Natural killer cell (primary cell): ENCODE measurements around the gene TRIP13. TPM values are rescaled to one million over a fixed set of nuclear protein-coding genes. Genes with fewer than 3 reads are reported as not detected.
"Not testable (repeated sequence)": the region's sequence is repeated elsewhere in the genome, so short reads cannot be mapped to it uniquely, and the experiment has no call there.

Experiments
- ATAC-seq, 3 donors: fragments of 150-1000 bp in 2 of 3; fragments of 200-7000 bp in 1 of 3; cut with Tn5 transposase; 1 replicate in 1 of 3; 2 replicates in 2 of 3; pipeline ENCODE4 v1.10.0; 2021; ENCODE audit warnings: mild to moderate bottlenecking in 2 of 3, moderate library complexity in 2 of 3
- DNase-seq, 2 donors: peaks; one replicate each; pipeline versions ENCODE4 v3.0.0 to v3.0.0-alpha.2; 2013 to 2021; ENCODE audit warnings: mixed read lengths in 1 of 2
- H3K27ac ChIP-seq: one replicate; pipeline ENCODE4 v1.5.1; 2013; ENCODE audit warnings: mild to moderate bottlenecking, low read length
- H3K27me3 ChIP-seq: one replicate; pipeline ENCODE4 v1.6.1; 2013; ENCODE audit warnings: low read length; ENCODE audit not compliant: control insufficient read depth, insufficient read depth
- H3K36me3 ChIP-seq: one replicate; pipeline ENCODE4 v1.6.1; 2013; ENCODE audit warnings: low read length; ENCODE audit not compliant: control insufficient read depth, insufficient read depth
- H3K4me1 ChIP-seq: one replicate; pipeline ENCODE4 v1.6.1; 2013; ENCODE audit warnings: low read length; ENCODE audit not compliant: control insufficient read depth, insufficient read depth
- H3K4me3 ChIP-seq: one replicate; pipeline ENCODE4 v1.5.1; 2013; ENCODE audit warnings: low read length
- H3K9me3 ChIP-seq: one replicate; pipeline ENCODE4 v1.6.1; 2013; ENCODE audit warnings: low read length; ENCODE audit not compliant: control insufficient read depth, insufficient read depth
- H3K27ac Mint-ChIP-seq, 2 donors: one replicate each; pipeline ENCODE4 v1.8.0; 2022; ENCODE audit warnings: mild to moderate bottlenecking in 2 of 2, mixed read lengths in 2 of 2, moderate library complexity in 1 of 2
- H3K27me3 Mint-ChIP-seq, 2 donors: one replicate each; pipeline ENCODE4 v1.8.0; 2022; ENCODE audit warnings: low read depth in 2 of 2, mixed read lengths in 2 of 2
- H3K36me3 Mint-ChIP-seq: one replicate; pipeline ENCODE4 v1.8.0; 2022; ENCODE audit warnings: mixed read lengths
- H3K4me1 Mint-ChIP-seq, 2 donors: one replicate each; pipeline ENCODE4 v1.8.0; 2022; ENCODE audit warnings: mixed read lengths in 2 of 2
- H3K4me3 Mint-ChIP-seq: one replicate; pipeline ENCODE4 v1.8.0; 2022; ENCODE audit warnings: mild to moderate bottlenecking, moderate library complexity, mixed read lengths
- H3K9me3 Mint-ChIP-seq, 2 donors: one replicate each; pipeline ENCODE4 v1.8.0; 2022; ENCODE audit warnings: mixed read lengths in 2 of 2
- whole genome bisulfite sequencing: methylation state at CpG from one replicate; pipeline ENCODE4 v1.1.7; 2013; ENCODE audit warnings: missing lambda C conversion rate; ENCODE audit not compliant: insufficient coverage; 5-methylcytosine and 5-hydroxymethylcytosine counted together
- intact Hi-C: fragments of 100-400 bp; cut with micrococcal nuclease; formaldehyde crosslinking; loops from one replicate; pipeline ENCODE4 v1.14.2; 2022
- total RNA-seq, 4 donors: library from RNA; stranded (reverse); fragments of 120-200 nt in 1 of 4; gene quantifications; one replicate each; pipeline versions ENCODE4 v1.2.3 to v1.2.4, GENCODE V29; 2013 to 2022
- TF ChIP-seq, protein P1 (sequence below): fragments of 200-600 bp; IDR thresholded peaks from one replicate; pipeline ENCODE4 v1.8.0; 2022; ENCODE audit warnings: antibody characterized with exemption

Gene TRIP13
- total RNA-seq, 3 donors from 2014 or later (not counting 1 experiment from before 2014, with no cell fraction given), result 0.45 to 0.57 (median 0.56) TPM

DNA sequence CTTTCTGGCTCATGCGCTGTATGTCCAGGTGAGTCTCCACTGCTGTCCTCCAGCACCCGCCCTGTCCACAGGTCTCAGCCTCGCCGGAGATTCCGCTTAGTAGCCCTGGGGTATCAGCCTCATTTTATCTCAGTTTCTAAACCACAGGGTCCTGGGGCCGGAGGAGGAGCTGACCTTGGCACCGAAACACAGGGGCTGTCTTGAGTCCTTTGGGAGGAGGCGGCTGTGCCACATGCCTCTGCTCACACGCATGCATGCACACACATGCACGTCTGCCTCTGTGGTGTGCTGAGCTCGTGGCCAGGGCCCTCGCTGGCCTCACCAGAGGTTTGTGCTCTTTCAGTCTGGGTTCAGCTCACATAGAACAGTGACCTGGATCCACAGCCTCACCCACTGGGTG is 23.3 kb downstream of the TRIP13 start:
- Histone ChIP-seq H3K4me3 (no peak overlapping the region), H3K9me3 (no peaks in the 10 kb centered on the region), H3K36me3 (no peaks in the 10 kb centered on the region), H3K27ac (no peak overlapping the region), H3K27me3 (no peaks in the 10 kb centered on the region), H3K4me1 (no peaks in the 10 kb centered on the region)
- Mint-ChIP-seq H3K9me3 (no peaks in the 10 kb centered on the region), H3K4me3 (no peak overlapping the region), H3K27me3 (no peaks in the 10 kb centered on the region), H3K36me3 (no peaks in the 10 kb centered on the region), H3K27ac (no peak overlapping the region), H3K4me1 (no peaks in the 10 kb centered on the region)
- TF ChIP-seq, protein P1, sequence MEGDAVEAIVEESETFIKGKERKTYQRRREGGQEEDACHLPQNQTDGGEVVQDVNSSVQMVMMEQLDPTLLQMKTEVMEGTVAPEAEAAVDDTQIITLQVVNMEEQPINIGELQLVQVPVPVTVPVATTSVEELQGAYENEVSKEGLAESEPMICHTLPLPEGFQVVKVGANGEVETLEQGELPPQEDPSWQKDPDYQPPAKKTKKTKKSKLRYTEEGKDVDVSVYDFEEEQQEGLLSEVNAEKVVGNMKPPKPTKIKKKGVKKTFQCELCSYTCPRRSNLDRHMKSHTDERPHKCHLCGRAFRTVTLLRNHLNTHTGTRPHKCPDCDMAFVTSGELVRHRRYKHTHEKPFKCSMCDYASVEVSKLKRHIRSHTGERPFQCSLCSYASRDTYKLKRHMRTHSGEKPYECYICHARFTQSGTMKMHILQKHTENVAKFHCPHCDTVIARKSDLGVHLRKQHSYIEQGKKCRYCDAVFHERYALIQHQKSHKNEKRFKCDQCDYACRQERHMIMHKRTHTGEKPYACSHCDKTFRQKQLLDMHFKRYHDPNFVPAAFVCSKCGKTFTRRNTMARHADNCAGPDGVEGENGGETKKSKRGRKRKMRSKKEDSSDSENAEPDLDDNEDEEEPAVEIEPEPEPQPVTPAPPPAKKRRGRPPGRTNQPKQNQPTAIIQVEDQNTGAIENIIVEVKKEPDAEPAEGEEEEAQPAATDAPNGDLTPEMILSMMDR, result no peak
- DNase-seq (no peak), ATAC-seq (no peak)
- WGBS, result 95% methylated on average over 12 of the region's 12 CpGs
- intact Hi-C loops, result no loop called here

DNA sequence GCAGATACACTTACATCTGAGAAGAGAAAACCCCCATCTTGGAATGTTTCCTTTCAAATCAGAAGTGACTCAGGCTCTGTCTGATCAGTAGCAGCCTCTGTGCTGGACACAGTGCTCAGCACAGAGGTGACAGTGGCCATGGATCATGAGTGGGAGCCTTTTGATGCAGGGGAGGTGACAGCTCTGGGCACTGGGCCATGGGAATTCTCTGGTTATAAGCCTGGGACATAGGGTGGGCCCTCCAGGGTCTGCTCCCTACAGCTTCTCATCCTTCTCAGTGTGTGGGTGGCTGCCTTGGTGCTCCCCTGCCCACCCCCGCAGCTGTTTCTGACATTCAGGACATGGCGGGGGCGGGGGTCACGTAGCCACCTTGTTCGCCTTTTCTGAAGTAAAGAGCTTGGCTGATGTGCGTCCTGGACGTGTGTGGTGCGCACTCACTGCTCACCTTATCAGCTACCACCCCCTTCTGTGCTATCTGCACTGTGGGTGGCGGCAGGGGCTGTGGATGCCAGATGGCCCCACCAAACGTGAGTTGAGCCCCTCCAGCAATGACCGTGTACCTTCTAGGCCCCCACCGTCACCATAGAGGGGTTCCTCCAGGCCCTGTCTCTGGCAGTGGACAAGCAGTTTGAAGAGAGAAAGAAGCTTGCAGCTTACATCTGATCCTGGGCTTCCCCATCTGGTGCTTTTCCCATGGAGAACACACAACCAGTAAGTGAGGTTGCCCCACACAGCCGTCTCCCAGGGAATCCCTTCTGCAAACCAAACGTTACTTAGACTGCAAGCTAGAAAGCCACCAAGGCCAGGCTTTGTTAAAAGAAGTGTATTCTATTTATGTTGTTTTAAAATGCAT is 24.0 kb downstream of the TRIP13 start:
- Mint-ChIP-seq H3K9me3 (no peaks in the 10 kb centered on the region), H3K4me3 (no peak overlapping the region), H3K4me1 (no peaks in the 10 kb centered on the region), H3K27ac (no peak overlapping the region), H3K36me3 (no peaks in the 10 kb centered on the region), H3K27me3 (no peaks in the 10 kb centered on the region)
- H3K27ac ChIP-seq, result no peak overlapping the region
- ATAC-seq (no peak), DNase-seq (no peak)
- 95% methylated on average over 14 of the region's 14 CpGs for WGBS
- H3K9me3 ChIP-seq, result no peaks in the 10 kb centered on the region
- H3K4me1 ChIP-seq, result no peaks in the 10 kb centered on the region
- intact Hi-C loops, result no loop called here
- H3K4me3 ChIP-seq, result no peak overlapping the region
- TF ChIP-seq, protein P1, result no peak
- no peaks in the 10 kb centered on the region for H3K27me3 ChIP-seq
- no peaks in the 10 kb centered on the region for H3K36me3 ChIP-seq

DNA sequence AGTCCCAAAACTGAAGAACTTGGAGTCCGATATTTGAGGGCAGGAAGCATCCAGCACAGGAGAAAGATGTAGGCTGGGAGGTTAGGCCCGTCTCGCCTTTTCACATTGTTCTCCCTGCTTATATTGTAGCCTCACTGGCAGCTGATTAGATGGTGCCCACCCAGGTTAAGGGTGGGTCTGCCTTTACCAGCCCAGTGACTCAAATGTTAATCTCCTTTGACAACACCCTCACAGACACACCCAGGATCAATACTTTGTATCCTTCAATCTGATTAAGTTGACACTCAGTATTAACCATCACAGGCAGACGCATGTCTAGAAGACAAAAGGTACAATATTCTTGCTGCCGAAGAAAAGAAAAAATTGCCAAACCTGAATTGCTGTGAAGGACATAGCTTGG is 26.0 kb downstream of the TRIP13 start:
- ATAC-seq, H3K4me1 ChIP-seq, intact Hi-C loops, H3K27ac ChIP-seq, H3K9me3 ChIP-seq, H3K9me3 Mint-ChIP-seq, H3K27me3 ChIP-seq, H3K27me3 Mint-ChIP-seq, H3K4me3 Mint-ChIP-seq, H3K36me3 Mint-ChIP-seq, H3K27ac Mint-ChIP-seq, H3K4me1 Mint-ChIP-seq, DNase-seq, H3K36me3 ChIP-seq, H3K4me3 ChIP-seq: not testable (repeated sequence)
- 98% methylated on average over 5 of the region's 5 CpGs for WGBS

DNA sequence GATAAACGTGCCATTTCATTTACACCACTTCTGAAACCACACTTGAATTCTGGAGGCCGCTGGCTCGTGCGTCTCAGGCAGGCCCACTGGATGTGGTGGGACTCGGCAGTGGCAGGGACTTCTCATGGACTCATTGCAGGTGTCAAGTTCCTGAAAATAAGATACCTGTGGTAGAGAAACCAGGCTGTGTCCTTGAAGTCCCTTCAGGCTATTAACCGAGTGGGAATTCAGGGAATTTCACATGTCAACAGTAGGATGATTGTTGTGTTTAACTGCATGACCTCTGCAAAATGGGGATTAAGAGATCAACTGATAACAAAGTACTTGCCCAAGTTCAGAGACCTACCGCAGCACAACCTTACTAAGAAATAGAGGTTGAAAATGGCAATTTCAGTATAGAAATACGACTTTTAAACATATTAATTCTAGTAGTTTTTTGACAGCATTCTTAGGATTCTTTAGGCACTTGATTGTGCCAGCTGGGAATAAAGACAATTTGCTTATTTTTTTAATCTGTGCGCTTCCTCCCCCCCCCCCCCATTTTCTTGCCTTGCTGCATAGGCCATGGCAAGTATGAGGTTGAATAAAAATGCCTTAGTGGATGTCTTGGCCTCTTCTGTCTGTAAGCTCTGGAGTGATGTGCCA is 26.8 kb downstream of the TRIP13 start:
- Mint-ChIP-seq H3K27me3 (peaks cover 0 to 6% of the 10 kb centered on the region in 2 donors), H3K36me3 (no peaks in the 10 kb centered on the region), H3K4me1 (peaks cover 0 to 6% of the 10 kb centered on the region in 2 donors), H3K4me3 (no peak overlapping the region), H3K9me3 (no peaks in the 10 kb centered on the region), H3K27ac (no peak overlapping the region)
- no peaks in the 10 kb centered on the region for H3K9me3 ChIP-seq
- ATAC-seq, result no peak
- H3K4me3 ChIP-seq, result no peak overlapping the region
- no peaks in the 10 kb centered on the region for H3K36me3 ChIP-seq
- TF ChIP-seq, protein P1, result no peak
- H3K4me1 ChIP-seq, result no peaks in the 10 kb centered on the region
- no peak overlapping the region for H3K27ac ChIP-seq
- intact Hi-C loops, result no loop called here
- H3K27me3 ChIP-seq, result no peaks in the 10 kb centered on the region
- no peak for DNase-seq
- 90% methylated on average over 7 of the region's 9 CpGs for WGBS
